ENCODE data around the gene CEPT1. TPM values are rescaled to one million over a fixed set of nuclear protein-coding genes. Genes with fewer than 3 reads are reported as not detected.

Gene CEPT1
- total RNA-seq, 3 donors from 2014 or later (not counting 1 experiment from before 2014, with no cell fraction given), result 35.4 to 49.5 (median 40.9) TPM

- Mint-ChIP-seq H3K36me3 (no peaks in the 10 kb centered on the region), H3K27me3 (ENCODE audit: low read depth in 2 of 2) (peaks cover 0 to 5% of the 10 kb centered on the region in 2 donors), H3K4me3 (peak overlapping the region; percentile 86), H3K27ac (peak overlapping the region; percentile 94 to 95), H3K9me3 (peaks cover 2 to 3% of the 10 kb centered on the region in 2 donors), H3K4me1 (peaks cover 90 to 93% of the 10 kb centered on the region in 2 donors)
- H3K4me1 ChIP-seq (ENCODE audit: control insufficient read depth, insufficient read depth, low read length), result peaks cover 88% of the 10 kb centered on the region
- no peak for TF ChIP-seq CTCF (IDR thresholded peaks at IDR 0.05)
- no peak overlapping the region for H3K4me3 ChIP-seq (ENCODE audit: low read length)
- no peaks in the 10 kb centered on the region for H3K27me3 ChIP-seq (ENCODE audit: control insufficient read depth, insufficient read depth, low read length)
- H3K27ac ChIP-seq (ENCODE audit: low read length), result peak overlapping the region; percentile 80
- no peak for DNase-seq
- no peaks in the 10 kb centered on the region for H3K36me3 ChIP-seq (ENCODE audit: control insufficient read depth, insufficient read depth, low read length)
- intact Hi-C loops (cut with micrococcal nuclease), result loop anchor here (5.0 kb wide), 1 partner anchor 348 kb away; the partner anchor contains the start of gene CD53
- H3K9me3 ChIP-seq (ENCODE audit: control insufficient read depth, insufficient read depth, low read length), result no peaks in the 10 kb centered on the region
- no peak for ATAC-seq
- whole genome bisulfite sequencing (ENCODE audit: insufficient coverage), result 69% methylated on average over 6 of the region's 6 CpGs
Measured at GRCh38 chr1:111220302-111220890, 80.4 kb downstream of the CEPT1 start.

GRCh38 chr1:111221276-111221632, 81.2 kb downstream of the CEPT1 start:
- H3K36me3 ChIP-seq (ENCODE audit: control insufficient read depth, insufficient read depth, low read length), result no peaks in the 10 kb centered on the region
- no peaks in the 10 kb centered on the region for H3K27me3 ChIP-seq (ENCODE audit: control insufficient read depth, insufficient read depth, low read length)
- peaks cover 0 to 2% of the 10 kb centered on the region in 2 donors for H3K27me3 Mint-ChIP-seq (ENCODE audit: low read depth in 2 of 2)
- TF ChIP-seq CTCF (IDR thresholded peaks at IDR 0.05), result no peak
- intact Hi-C loops (cut with micrococcal nuclease), result loop anchor here (5.0 kb wide), 1 partner anchor 349 kb away; the partner anchor contains the start of gene CD53
- H3K9me3 Mint-ChIP-seq, result no peaks in the 10 kb centered on the region
- no peaks in the 10 kb centered on the region for H3K36me3 Mint-ChIP-seq
- H3K4me1 ChIP-seq (ENCODE audit: control insufficient read depth, insufficient read depth, low read length), result peaks cover 87% of the 10 kb centered on the region
- H3K4me1 Mint-ChIP-seq, result peaks cover 90 to 93% of the 10 kb centered on the region in 2 donors
- ATAC-seq, result peak in 1 of 3 donors; percentile 1
- peak overlapping the region; percentile 94 to 95 for H3K27ac Mint-ChIP-seq
- no peak overlapping the region for H3K4me3 ChIP-seq (ENCODE audit: low read length)
- peak overlapping the region; percentile 86 for H3K4me3 Mint-ChIP-seq
- DNase-seq, result no peak
- no CpG with 5 or more reads among the region's 2 CpGs for whole genome bisulfite sequencing (ENCODE audit: insufficient coverage)
- no peaks in the 10 kb centered on the region for H3K9me3 ChIP-seq (ENCODE audit: control insufficient read depth, insufficient read depth, low read length)
- peak overlapping the region; percentile 80 for H3K27ac ChIP-seq (ENCODE audit: low read length)

GRCh38 chr1:111221633-111222291, 81.7 kb downstream of the CEPT1 start:
- H3K27me3 ChIP-seq (ENCODE audit: control insufficient read depth, insufficient read depth, low read length), result no peaks in the 10 kb centered on the region
- H3K9me3 Mint-ChIP-seq, result no peaks in the 10 kb centered on the region
- TF ChIP-seq CTCF (IDR thresholded peaks at IDR 0.05), result no peak
- H3K4me1 ChIP-seq (ENCODE audit: control insufficient read depth, insufficient read depth, low read length), result peaks cover 87% of the 10 kb centered on the region
- peak overlapping the region; percentile 86 for H3K4me3 Mint-ChIP-seq
- WGBS (ENCODE audit: insufficient coverage), result 4% methylated on average over 1 of the region's 5 CpGs
- H3K4me1 Mint-ChIP-seq, result peaks cover 90 to 93% of the 10 kb centered on the region in 2 donors
- intact Hi-C loops (cut with micrococcal nuclease), result loop anchor here (5.0 kb wide), 1 partner anchor 349 kb away; the partner anchor contains the start of gene CD53
- no peaks in the 10 kb centered on the region for H3K36me3 ChIP-seq (ENCODE audit: control insufficient read depth, insufficient read depth, low read length)
- DNase-seq (peak in 1 of 2 donors; percentile 79), ATAC-seq (peak; percentile 37 to 50 (median 40))
- no peaks in the 10 kb centered on the region for H3K36me3 Mint-ChIP-seq
- peak overlapping the region; percentile 94 to 95 for H3K27ac Mint-ChIP-seq
- H3K9me3 ChIP-seq (ENCODE audit: control insufficient read depth, insufficient read depth, low read length), result no peaks in the 10 kb centered on the region
- no peaks in the 10 kb centered on the region for H3K27me3 Mint-ChIP-seq (ENCODE audit: low read depth in 2 of 2)
- H3K27ac ChIP-seq (ENCODE audit: low read length), result peak overlapping the region; percentile 80
- H3K4me3 ChIP-seq (ENCODE audit: low read length), result no peak overlapping the region

All from natural killer cell (primary cell).